ENCODE results near the gene PRRT4.

PRRT4 gene

DNA sequence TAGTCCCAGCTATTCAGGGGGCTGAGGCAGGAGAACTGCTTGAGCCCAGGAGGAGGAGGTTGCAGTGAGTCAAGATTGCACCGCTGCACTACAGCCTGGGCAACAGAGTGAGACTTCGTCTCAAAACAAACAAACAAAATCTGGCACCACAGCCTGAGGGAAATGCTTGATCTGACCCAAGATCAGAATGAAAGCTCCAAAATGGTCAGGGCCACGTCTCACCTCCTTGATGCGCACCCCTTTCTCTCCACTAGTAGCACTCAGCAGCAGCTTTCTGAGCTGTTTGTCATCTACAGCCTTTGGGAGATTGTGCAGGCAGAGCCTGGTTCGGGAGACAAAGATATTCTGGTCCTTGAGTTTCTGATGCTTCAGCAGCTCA lies 40.5 kb downstream of the PRRT4 start:
- Histone ChIP-seq H3K4me3 (replicated peaks; ENCODE audit: low read depth, low read length) (no peak overlapping the region), H3K36me3 (ENCODE audit: control insufficient read depth, insufficient read depth, low read length) (peaks cover 13% of the 10 kb centered on the region), H3K27me3 (replicated peaks; ENCODE audit: control insufficient read depth, insufficient read depth, low read length) (no peaks in the 10 kb centered on the region)
- TF ChIP-seq, protein P1, sequence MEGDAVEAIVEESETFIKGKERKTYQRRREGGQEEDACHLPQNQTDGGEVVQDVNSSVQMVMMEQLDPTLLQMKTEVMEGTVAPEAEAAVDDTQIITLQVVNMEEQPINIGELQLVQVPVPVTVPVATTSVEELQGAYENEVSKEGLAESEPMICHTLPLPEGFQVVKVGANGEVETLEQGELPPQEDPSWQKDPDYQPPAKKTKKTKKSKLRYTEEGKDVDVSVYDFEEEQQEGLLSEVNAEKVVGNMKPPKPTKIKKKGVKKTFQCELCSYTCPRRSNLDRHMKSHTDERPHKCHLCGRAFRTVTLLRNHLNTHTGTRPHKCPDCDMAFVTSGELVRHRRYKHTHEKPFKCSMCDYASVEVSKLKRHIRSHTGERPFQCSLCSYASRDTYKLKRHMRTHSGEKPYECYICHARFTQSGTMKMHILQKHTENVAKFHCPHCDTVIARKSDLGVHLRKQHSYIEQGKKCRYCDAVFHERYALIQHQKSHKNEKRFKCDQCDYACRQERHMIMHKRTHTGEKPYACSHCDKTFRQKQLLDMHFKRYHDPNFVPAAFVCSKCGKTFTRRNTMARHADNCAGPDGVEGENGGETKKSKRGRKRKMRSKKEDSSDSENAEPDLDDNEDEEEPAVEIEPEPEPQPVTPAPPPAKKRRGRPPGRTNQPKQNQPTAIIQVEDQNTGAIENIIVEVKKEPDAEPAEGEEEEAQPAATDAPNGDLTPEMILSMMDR (IDR thresholded peaks at IDR 0.05; ENCODE audit: insufficient read depth, low read length, poor library complexity, severe bottlenecking): no peak
- DNase-seq (ENCODE audit: extremely low read depth, insufficient read length): no peak

GRCh38 chr7:128318691-128319090 lies 42.8 kb downstream of the PRRT4 start:
- no peak for DNase-seq (ENCODE audit: extremely low read depth, insufficient read length)
- no peaks in the 10 kb centered on the region for H3K27me3 ChIP-seq (replicated peaks; ENCODE audit: control insufficient read depth, insufficient read depth, low read length)
- H3K36me3 ChIP-seq (ENCODE audit: control insufficient read depth, insufficient read depth, low read length): peaks cover 16% of the 10 kb centered on the region
- TF ChIP-seq, protein P1 (IDR thresholded peaks at IDR 0.05; ENCODE audit: insufficient read depth, low read length, poor library complexity, severe bottlenecking): no peak
- H3K4me3 ChIP-seq (replicated peaks; ENCODE audit: low read depth, low read length): no peak overlapping the region

- TF ChIP-seq, protein P1 (IDR thresholded peaks at IDR 0.05; ENCODE audit: insufficient read depth, low read length, poor library complexity, severe bottlenecking): no peak
- no peak overlapping the region for H3K4me3 ChIP-seq (replicated peaks; ENCODE audit: low read depth, low read length)
- H3K27me3 ChIP-seq (replicated peaks; ENCODE audit: control insufficient read depth, insufficient read depth, low read length): no peaks in the 10 kb centered on the region
- peaks cover 20% of the 10 kb centered on the region for H3K36me3 ChIP-seq (ENCODE audit: control insufficient read depth, insufficient read depth, low read length)
- no peak for DNase-seq (ENCODE audit: extremely low read depth, insufficient read length)
These were observed 50.5 kb downstream of the PRRT4 start for GRCh38 chr7:128311013-128311412.

GRCh38 chr7:128310499-128310898 lies 51.0 kb downstream of the PRRT4 start:
- H3K27me3 ChIP-seq (replicated peaks; ENCODE audit: control insufficient read depth, insufficient read depth, low read length): no peaks in the 10 kb centered on the region
- TF ChIP-seq, protein P1 (IDR thresholded peaks at IDR 0.05; ENCODE audit: insufficient read depth, low read length, poor library complexity, severe bottlenecking): no peak
- peaks cover 21% of the 10 kb centered on the region for H3K36me3 ChIP-seq (ENCODE audit: control insufficient read depth, insufficient read depth, low read length)
- H3K4me3 ChIP-seq (replicated peaks; ENCODE audit: low read depth, low read length): no peak overlapping the region
- DNase-seq (ENCODE audit: extremely low read depth, insufficient read length): no peak

DNA sequence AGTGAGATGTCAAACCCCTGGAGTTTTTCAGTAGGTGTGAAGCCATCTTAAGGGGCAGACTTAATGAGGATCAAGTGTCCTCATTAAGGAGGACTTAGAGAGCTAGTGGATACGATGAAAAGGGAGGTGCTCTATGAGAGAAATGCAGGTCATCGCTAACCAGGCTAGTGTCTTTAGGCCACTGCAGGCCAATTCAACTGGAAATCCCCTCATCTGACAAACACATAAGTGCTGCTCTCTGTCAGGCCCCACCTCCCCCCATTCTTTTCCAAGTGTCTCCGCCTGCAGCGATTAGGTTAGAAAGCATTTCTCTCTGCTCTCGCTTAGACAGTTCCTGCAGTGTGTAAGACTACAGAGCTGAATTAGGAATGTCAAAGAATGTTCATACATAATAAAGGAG lies 51.5 kb downstream of the PRRT4 start:
- Histone ChIP-seq H3K36me3 (ENCODE audit: control insufficient read depth, insufficient read depth, low read length) (peaks cover 22% of the 10 kb centered on the region), H3K4me3 (replicated peaks; ENCODE audit: low read depth, low read length) (no peak overlapping the region), H3K27me3 (replicated peaks; ENCODE audit: control insufficient read depth, insufficient read depth, low read length) (no peaks in the 10 kb centered on the region)
- TF ChIP-seq, protein P1 (IDR thresholded peaks at IDR 0.05; ENCODE audit: insufficient read depth, low read length, poor library complexity, severe bottlenecking): no peak
- no peak for DNase-seq (ENCODE audit: extremely low read depth, insufficient read length)

- TF ChIP-seq, protein P1 (IDR thresholded peaks at IDR 0.05; ENCODE audit: insufficient read depth, low read length, poor library complexity, severe bottlenecking): no peak
- DNase-seq (ENCODE audit: extremely low read depth, insufficient read length): no peak
- no peak overlapping the region for H3K4me3 ChIP-seq (replicated peaks; ENCODE audit: low read depth, low read length)
- peaks cover 17% of the 10 kb centered on the region for H3K36me3 ChIP-seq (ENCODE audit: control insufficient read depth, insufficient read depth, low read length)
- no peaks in the 10 kb centered on the region for H3K27me3 ChIP-seq (replicated peaks; ENCODE audit: control insufficient read depth, insufficient read depth, low read length)
These were observed 52.4 kb downstream of the PRRT4 start for GRCh38 chr7:128309124-128309523.

Measured in GM06990 (cell line).